Panc1 (cell line): ENCODE results near the gene HOXA7. TPM values are rescaled to one million over a fixed set of nuclear protein-coding genes. Genes with fewer than 3 reads are reported as not detected.
A peak's percentile ranks its signal among the peaks of the same experiment; 100 is the strongest.

ENCODE experiments used
- ATAC-seq: fragments of 200-7000 bp; cut with Tn5 transposase; 2 replicates; pipeline ENCODE4 v1.9.1; 2020; ENCODE audit warnings: mild to moderate bottlenecking, moderate library complexity
- BruUV-seq: library from RNA; stranded (reverse); fragments of 400-500 nt; replicated peaks from 2 replicates; lab custom pipeline; 2021; lab: Mats Ljungman, UMichigan
- CTCF ChIA-PET: fragments of 300-600 bp; sonication (Branson Sonifier 250); formaldehyde crosslinking; loops from one replicate; lab custom pipeline; 2022; ENCODE audit warnings: antibody characterized with exemption; lab: Charles Lee
- POLR2A ChIA-PET: fragments of 300-600 bp; sonication (Branson Sonifier 250); formaldehyde crosslinking; loops from one replicate; lab custom pipeline; 2022; ENCODE audit warnings: antibody characterized with exemption; lab: Charles Lee
- DNase-seq: peaks from one replicate; pipeline ENCODE4 v3.0.0-alpha.2; 2010; ENCODE audit warnings: low read depth, low spot score
- H3K27ac ChIP-seq: 2 replicates; pipeline ENCODE4 v1.5.1; 2011; ENCODE audit warnings: mild to moderate bottlenecking, low read length, inconsistent platforms
- H3K27me3 ChIP-seq: fragments of 200-500 bp; sonication (Bioruptor generic); 2 replicates; pipeline ENCODE4 v1.6.0; 2014; ENCODE audit warnings: low read length, inconsistent platforms; ENCODE audit not compliant: control insufficient read depth, insufficient read depth
- H3K36me3 ChIP-seq: fragments of 200-500 bp; sonication (Bioruptor generic); 2 replicates; pipeline ENCODE4 v1.5.1; 2014; ENCODE audit warnings: inconsistent platforms, mild to moderate bottlenecking, low read length, moderate library complexity; ENCODE audit not compliant: control insufficient read depth, insufficient read depth
- H3K4me1 ChIP-seq: 2 replicates; pipeline ENCODE4 v1.5.1; 2011; ENCODE audit warnings: inconsistent platforms, mild to moderate bottlenecking, low read length, moderate library complexity; ENCODE audit not compliant: control insufficient read depth, insufficient read depth
- H3K4me3 ChIP-seq, 2 experiments: 2 replicates each; pipeline ENCODE4 v1.5.1; 2011 to 2012; ENCODE audit warnings: low read depth in 2 of 2, low read length in 2 of 2, mild to moderate bottlenecking in 2 of 2, inconsistent platforms in 1 of 2, moderate library complexity in 1 of 2
- H3K9me3 ChIP-seq: fragments of 200-500 bp; sonication (Bioruptor generic); 2 replicates; pipeline ENCODE4 v1.5.1; 2014; ENCODE audit warnings: low read depth, mild to moderate bottlenecking, inconsistent platforms, low read length, moderate library complexity; ENCODE audit not compliant: control insufficient read depth, insufficient read depth
- POLR2AphosphoS5 ChIP-seq: IDR thresholded peaks from 2 replicates; pipeline ENCODE4 v1.6.1; 2012; ENCODE audit warnings: mild to moderate bottlenecking, low read depth, low read length, moderate library complexity
- REST ChIP-seq, 2 experiments: IDR thresholded peaks; 2 replicates each; pipeline ENCODE4 v1.6.1; 2011 to 2012; ENCODE audit warnings: low read depth in 2 of 2, control low read depth in 1 of 2, low read length in 1 of 2, mild to moderate bottlenecking in 1 of 2, moderate library complexity in 1 of 2; ENCODE audit not compliant: insufficient read depth in 1 of 2
- SIN3A ChIP-seq: IDR thresholded peaks from 2 replicates; pipeline ENCODE4 v1.6.1; 2012; ENCODE audit warnings: low read depth, mild to moderate bottlenecking, low read length, moderate library complexity, borderline replicate concordance; ENCODE audit not compliant: insufficient read depth
- TCF7L2 ChIP-seq: IDR thresholded peaks from 2 replicates; pipeline ENCODE4 v1.6.1; 2011; ENCODE audit warnings: mild to moderate bottlenecking, low read depth, low read length, inconsistent platforms
- in situ Hi-C: cut with HindIII; loops from 2 replicates; pipeline ENCODE4 v1.10.0; 2016; ENCODE audit warnings: low sequenced_read_pairs, low pct_unique_long_range_greater_than_20kb
- intact Hi-C: fragments of 100-400 bp; cut with micrococcal nuclease; formaldehyde crosslinking; loops from one replicate; pipeline ENCODE4 v1.10.0; 2022; ENCODE audit not compliant: unreplicated experiment
- total RNA-seq: library from RNA; stranded (reverse); gene quantifications from one replicate; pipeline ENCODE4 v1.2.1, GENCODE V29; 2021; ENCODE audit not compliant: unreplicated experiment
- TF ChIP-seq, protein P1 (sequence below): fragments of 450-650 bp; IDR thresholded peaks from 2 replicates; pipeline ENCODE4 v1.5.1; 2017; ENCODE audit warnings: mild to moderate bottlenecking

HOXA7 gene
- total RNA-seq, 1 experiment from 2014 or later = not detected

GRCh38 chr7:27128776-27129728 is 27.4 kb downstream of the HOXA7 start:
- Histone ChIP-seq H3K4me1 (peaks cover 71% of the 10 kb centered on the region), H3K27me3 (no peaks in the 10 kb centered on the region), H3K9me3 (no peaks in the 10 kb centered on the region), H3K4me3 (no peak overlapping the region), H3K27ac (peak overlapping the region; percentile 99; the same call in 1 of the 2 replicates), H3K36me3 (no peaks in the 10 kb centered on the region)
- TF ChIP-seq TCF7L2 (no peak), SIN3A (no peak), POLR2AphosphoS5 (no peak), REST (IDR thresholded peaks at IDR 0.05; ENCODE audit: insufficient read depth in 1 of 2, low read depth in 2 of 2, low read length in 1 of 2) (no peak)
- TF ChIP-seq, protein P1, sequence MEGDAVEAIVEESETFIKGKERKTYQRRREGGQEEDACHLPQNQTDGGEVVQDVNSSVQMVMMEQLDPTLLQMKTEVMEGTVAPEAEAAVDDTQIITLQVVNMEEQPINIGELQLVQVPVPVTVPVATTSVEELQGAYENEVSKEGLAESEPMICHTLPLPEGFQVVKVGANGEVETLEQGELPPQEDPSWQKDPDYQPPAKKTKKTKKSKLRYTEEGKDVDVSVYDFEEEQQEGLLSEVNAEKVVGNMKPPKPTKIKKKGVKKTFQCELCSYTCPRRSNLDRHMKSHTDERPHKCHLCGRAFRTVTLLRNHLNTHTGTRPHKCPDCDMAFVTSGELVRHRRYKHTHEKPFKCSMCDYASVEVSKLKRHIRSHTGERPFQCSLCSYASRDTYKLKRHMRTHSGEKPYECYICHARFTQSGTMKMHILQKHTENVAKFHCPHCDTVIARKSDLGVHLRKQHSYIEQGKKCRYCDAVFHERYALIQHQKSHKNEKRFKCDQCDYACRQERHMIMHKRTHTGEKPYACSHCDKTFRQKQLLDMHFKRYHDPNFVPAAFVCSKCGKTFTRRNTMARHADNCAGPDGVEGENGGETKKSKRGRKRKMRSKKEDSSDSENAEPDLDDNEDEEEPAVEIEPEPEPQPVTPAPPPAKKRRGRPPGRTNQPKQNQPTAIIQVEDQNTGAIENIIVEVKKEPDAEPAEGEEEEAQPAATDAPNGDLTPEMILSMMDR = no peak
- ChIA-PET POLR2A (no interaction called here), CTCF (no interaction called here)
- no peak for ATAC-seq
- intact Hi-C loops (no loop called here), in situ Hi-C loops (no loop called here)
- no peak for DNase-seq
- BruUV-seq = no TSS peak

GRCh38 chr7:27128034-27128433 is 28.4 kb downstream of the HOXA7 start:
- H3K27me3 ChIP-seq = no peaks in the 10 kb centered on the region
- ATAC-seq = no peak
- no peak for DNase-seq
- H3K4me1 ChIP-seq = peaks cover 70% of the 10 kb centered on the region
- POLR2A ChIA-PET = no interaction called here
- H3K36me3 ChIP-seq = no peaks in the 10 kb centered on the region
- CTCF ChIA-PET = interaction anchor here (0.5 to 0.6 kb wide), 2 partner anchors 14 to 59 kb away, joined by 3 read pairs; no protein-coding TSS in a partner anchor
- no peak overlapping the region for H3K4me3 ChIP-seq
- peak overlapping the region; percentile 99 for H3K27ac ChIP-seq
- in situ Hi-C loops (no loop called here), intact Hi-C loops (no loop called here)
- TF ChIP-seq REST (IDR thresholded peaks at IDR 0.05; ENCODE audit: insufficient read depth in 1 of 2, low read depth in 2 of 2, low read length in 1 of 2) (no peak), SIN3A (no peak), TCF7L2 (no peak), POLR2AphosphoS5 (no peak)
- TF ChIP-seq, protein P1 = no peak
- BruUV-seq = no TSS peak
- H3K9me3 ChIP-seq = no peaks in the 10 kb centered on the region
